ENCODE data around the gene AGPAT2. TPM values are rescaled to one million over a fixed set of nuclear protein-coding genes. Genes with fewer than 3 reads are reported as not detected.

The AGPAT2 gene
- total RNA-seq, 1 experiment from 2014 or later: 40.2 TPM

- TF ChIP-seq FOXJ3 (CRISPR knock-in tag; IDR thresholded peaks at IDR 0.05; ENCODE audit: borderline replicate concordance) (no peak), CBFB (CRISPR knock-in tag; IDR thresholded peaks at IDR 0.05; ENCODE audit: low read depth) (no peak)
Observed at GRCh38 chr9:136696502-136696901, 9.2 kb upstream of the AGPAT2 start (continued).

GRCh38 chr9:136695955-136696354 lies 8.7 kb upstream of the AGPAT2 start:
- POLR2A ChIA-PET: no interaction called here
- no peak for TF ChIP-seq IRF1 (CRISPR knock-in tag; IDR thresholded peaks at IDR 0.05)
- no peak for TF ChIP-seq ESRRA (CRISPR knock-in tag; IDR thresholded peaks at IDR 0.05; ENCODE audit: borderline replicate concordance)
- TF ChIP-seq, protein P1, sequence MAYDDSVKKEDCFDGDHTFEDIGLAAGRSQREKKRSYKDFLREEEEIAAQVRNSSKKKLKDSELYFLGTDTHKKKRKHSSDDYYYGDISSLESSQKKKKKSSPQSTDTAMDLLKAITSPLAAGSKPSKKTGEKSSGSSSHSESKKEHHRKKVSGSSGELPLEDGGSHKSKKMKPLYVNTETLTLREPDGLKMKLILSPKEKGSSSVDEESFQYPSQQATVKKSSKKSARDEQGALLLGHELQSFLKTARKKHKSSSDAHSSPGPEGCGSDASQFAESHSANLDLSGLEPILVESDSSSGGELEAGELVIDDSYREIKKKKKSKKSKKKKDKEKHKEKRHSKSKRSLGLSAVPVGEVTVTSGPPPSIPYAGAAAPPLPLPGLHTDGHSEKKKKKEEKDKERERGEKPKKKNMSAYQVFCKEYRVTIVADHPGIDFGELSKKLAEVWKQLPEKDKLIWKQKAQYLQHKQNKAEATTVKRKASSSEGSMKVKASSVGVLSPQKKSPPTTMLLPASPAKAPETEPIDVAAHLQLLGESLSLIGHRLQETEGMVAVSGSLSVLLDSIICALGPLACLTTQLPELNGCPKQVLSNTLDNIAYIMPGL (CRISPR knock-in tag; IDR thresholded peaks at IDR 0.05): no peak
- no peak for TF ChIP-seq CBFB (CRISPR knock-in tag; IDR thresholded peaks at IDR 0.05; ENCODE audit: low read depth)
- no peak for TF ChIP-seq EMX1 (CRISPR knock-in tag; IDR thresholded peaks at IDR 0.05)
- TF ChIP-seq GTF2I (CRISPR knock-in tag; conservative IDR thresholded peaks at IDR 0.05): no peak
- TF ChIP-seq, protein P2, sequence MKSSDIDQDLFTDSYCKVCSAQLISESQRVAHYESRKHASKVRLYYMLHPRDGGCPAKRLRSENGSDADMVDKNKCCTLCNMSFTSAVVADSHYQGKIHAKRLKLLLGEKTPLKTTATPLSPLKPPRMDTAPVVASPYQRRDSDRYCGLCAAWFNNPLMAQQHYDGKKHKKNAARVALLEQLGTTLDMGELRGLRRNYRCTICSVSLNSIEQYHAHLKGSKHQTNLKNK (CRISPR knock-in tag; IDR thresholded peaks at IDR 0.05): no peak
- TF ChIP-seq ZSCAN18 (CRISPR knock-in tag; IDR thresholded peaks at IDR 0.05): no peak
- no peak for TF ChIP-seq SMAD4 (CRISPR knock-in tag; IDR thresholded peaks at IDR 0.05)
- TF ChIP-seq JUN (CRISPR knock-in tag; IDR thresholded peaks at IDR 0.05): no peak
- TF ChIP-seq, protein P3, sequence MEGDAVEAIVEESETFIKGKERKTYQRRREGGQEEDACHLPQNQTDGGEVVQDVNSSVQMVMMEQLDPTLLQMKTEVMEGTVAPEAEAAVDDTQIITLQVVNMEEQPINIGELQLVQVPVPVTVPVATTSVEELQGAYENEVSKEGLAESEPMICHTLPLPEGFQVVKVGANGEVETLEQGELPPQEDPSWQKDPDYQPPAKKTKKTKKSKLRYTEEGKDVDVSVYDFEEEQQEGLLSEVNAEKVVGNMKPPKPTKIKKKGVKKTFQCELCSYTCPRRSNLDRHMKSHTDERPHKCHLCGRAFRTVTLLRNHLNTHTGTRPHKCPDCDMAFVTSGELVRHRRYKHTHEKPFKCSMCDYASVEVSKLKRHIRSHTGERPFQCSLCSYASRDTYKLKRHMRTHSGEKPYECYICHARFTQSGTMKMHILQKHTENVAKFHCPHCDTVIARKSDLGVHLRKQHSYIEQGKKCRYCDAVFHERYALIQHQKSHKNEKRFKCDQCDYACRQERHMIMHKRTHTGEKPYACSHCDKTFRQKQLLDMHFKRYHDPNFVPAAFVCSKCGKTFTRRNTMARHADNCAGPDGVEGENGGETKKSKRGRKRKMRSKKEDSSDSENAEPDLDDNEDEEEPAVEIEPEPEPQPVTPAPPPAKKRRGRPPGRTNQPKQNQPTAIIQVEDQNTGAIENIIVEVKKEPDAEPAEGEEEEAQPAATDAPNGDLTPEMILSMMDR (IDR thresholded peaks at IDR 0.05): no peak
- no peak for TF ChIP-seq USF1 (CRISPR knock-in tag; IDR thresholded peaks at IDR 0.05)
- no peak for TF ChIP-seq ZNF423 (CRISPR knock-in tag; IDR thresholded peaks at IDR 0.05)
- TF ChIP-seq TP53 (CRISPR knock-in tag; IDR thresholded peaks at IDR 0.05): no peak
- no peak for TF ChIP-seq ZNF416 (CRISPR knock-in tag; IDR thresholded peaks at IDR 0.05)
- no peak for TF ChIP-seq ZBTB21 (CRISPR knock-in tag; IDR thresholded peaks at IDR 0.05; ENCODE audit: borderline replicate concordance)
- no peak for TF ChIP-seq ZNF532 (CRISPR knock-in tag; IDR thresholded peaks at IDR 0.05; ENCODE audit: borderline replicate concordance)
- no peak for TF ChIP-seq ATF6 (CRISPR knock-in tag; IDR thresholded peaks at IDR 0.05)
- no peak for TF ChIP-seq MXD4 (CRISPR knock-in tag; IDR thresholded peaks at IDR 0.05; ENCODE audit: borderline replicate concordance)
- Mint-ChIP-seq H3K27ac (no peak overlapping the region), H3K4me3 (no peak overlapping the region), H3K27me3 (ENCODE audit: low read depth) (peaks cover 9% of the 10 kb centered on the region), H3K4me1 (peaks cover 10% of the 10 kb centered on the region), H3K36me3 (no peaks in the 10 kb centered on the region), H3K9me3 (no peaks in the 10 kb centered on the region)
- CTCF ChIA-PET: interaction anchor here (1.1 to 2.3 kb wide), 5 partner anchors 10 to 32 kb away, joined by 4 to 9 read pairs (median 6); no protein-coding TSS in a partner anchor
- ATAC-seq (no peak), DNase-seq (ENCODE audit: low spot score) (no peak)

Data from WTC11 (cell line).